ENCODE data around the gene TRIM10.

TRIM10 gene

DNA sequence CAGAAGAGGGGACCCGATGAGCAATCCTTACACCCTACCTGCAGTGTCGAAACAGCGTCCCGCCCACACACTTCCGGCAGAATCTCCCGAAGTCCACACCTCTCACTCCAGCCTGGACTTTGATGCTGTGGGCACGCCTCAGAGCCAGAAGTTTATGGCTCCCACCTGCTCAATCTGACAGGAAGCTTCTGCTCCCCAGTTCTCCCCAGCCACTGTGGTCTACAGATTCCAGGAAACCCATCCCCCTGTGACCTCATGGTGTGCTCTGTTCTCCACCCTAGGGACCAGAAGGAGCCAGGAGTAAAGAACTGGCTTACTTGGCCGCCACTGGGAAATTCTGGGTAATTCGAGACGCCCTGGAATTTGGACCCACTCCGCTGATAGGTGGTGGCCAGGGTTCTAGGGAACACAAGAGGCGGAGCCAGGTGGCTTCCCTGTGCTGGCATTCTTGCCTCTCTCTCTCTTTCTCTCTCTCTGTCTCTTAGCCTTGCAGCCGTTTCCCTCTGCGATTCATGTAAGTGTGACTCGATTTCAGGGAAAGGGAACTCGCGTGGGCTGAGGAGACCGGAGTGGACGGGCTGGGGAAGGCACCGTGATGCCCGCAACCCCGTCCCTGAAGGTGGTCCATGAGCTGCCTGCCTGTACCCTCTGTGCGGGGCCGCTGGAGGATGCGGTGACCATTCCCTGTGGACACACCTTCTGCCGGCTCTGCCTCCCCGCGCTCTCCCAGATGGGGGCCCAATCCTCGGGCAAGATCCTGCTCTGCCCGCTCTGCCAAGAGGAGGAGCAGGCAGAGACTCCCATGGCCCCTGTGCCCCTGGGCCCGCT lies 2.3 kb upstream of the TRIM10 start, which contains the start of gene TRIM15:
TSS of gene TRIM15 (plus strand) at position 457 of the 828 bp plus-strand sequence. CDS start at position 596, 139 bp downstream.
- FAIRE-seq (no peak), DNase-seq (ENCODE audit: insufficient read length, low spot score) (no peak)
- TF ChIP-seq, protein P1, sequence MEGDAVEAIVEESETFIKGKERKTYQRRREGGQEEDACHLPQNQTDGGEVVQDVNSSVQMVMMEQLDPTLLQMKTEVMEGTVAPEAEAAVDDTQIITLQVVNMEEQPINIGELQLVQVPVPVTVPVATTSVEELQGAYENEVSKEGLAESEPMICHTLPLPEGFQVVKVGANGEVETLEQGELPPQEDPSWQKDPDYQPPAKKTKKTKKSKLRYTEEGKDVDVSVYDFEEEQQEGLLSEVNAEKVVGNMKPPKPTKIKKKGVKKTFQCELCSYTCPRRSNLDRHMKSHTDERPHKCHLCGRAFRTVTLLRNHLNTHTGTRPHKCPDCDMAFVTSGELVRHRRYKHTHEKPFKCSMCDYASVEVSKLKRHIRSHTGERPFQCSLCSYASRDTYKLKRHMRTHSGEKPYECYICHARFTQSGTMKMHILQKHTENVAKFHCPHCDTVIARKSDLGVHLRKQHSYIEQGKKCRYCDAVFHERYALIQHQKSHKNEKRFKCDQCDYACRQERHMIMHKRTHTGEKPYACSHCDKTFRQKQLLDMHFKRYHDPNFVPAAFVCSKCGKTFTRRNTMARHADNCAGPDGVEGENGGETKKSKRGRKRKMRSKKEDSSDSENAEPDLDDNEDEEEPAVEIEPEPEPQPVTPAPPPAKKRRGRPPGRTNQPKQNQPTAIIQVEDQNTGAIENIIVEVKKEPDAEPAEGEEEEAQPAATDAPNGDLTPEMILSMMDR (IDR thresholded peaks at IDR 0.05; ENCODE audit: insufficient read depth, missing control alignments) = no peak

DNA sequence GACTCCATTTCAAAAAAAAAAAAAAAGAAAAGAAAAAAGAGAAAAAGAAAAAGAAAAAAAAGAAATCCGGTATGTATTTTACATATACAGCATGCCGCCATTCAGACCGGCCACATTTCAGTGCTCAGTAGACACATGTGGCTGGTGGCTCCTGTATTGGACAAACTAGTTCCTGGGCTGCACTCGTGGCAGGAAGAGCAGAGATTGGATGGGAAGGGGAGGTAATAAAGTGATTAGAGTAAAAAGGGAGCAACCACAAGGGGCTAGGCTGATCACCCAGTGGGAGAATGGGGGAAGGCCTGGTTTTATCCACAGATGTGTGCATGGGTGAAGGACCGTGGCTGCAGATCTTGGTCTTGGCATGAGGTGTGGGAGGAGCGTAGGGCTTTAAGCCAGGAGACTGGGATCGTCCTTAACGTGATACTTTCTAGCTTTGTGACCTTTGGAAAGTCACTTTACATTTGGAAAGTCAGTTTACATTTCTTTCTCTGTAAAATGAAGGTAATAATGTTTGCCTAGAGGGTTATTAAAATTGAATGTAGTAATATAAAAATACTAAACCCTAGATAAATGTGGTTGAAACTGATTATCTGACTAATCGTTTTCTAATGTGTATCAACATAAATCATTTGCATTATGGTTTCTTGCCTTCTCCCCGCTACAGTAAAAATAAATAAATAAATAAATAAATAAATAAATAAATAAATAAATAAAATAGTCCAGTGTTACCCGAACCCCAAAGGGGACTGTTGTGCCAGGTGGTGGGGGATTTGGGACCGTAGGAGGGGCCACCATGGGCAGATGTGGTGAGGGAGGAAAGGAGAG lies 1.5 kb upstream of the TRIM10 start:
- FAIRE-seq (no peak), DNase-seq (ENCODE audit: insufficient read length, low spot score) (no peak)
- TF ChIP-seq, protein P1 (IDR thresholded peaks at IDR 0.05; ENCODE audit: insufficient read depth, missing control alignments) = no peak

DNA sequence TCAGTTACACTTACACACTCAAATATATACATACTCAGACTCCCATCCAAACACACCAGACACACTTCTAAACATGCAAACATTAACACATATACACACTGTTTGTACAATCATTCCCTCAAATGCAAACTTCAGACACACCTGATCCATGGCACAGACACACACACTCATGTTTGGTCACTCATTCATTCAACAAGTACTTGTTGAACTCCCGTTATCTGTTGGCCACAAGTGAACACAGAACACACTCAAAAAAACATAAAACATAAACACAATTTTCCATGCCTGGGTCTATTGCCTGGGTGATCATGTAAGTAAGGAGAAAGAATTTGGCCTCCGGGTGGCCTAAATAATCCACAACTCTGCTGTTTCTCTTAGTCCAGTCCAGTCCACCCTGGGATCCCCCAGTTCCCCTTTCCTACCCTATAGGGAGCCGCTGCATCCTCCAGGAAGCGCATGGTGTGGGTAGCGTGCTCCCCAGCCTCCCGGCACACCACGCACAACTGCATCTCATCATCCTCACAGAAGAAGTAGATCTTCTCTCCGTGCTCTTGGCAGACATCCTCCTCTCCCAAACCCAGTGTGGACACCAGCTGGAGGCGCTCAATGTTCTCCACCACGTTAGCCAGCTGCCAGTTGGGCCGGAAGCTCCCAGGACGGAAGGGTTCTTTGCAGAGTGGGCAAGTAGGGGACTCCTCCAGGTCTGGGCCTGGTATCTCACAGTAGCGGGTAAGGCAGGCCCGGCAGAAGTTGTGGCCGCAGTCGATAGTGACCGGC lies 815 bp downstream of the TRIM10 start:
- no peak for FAIRE-seq
- no peak for DNase-seq (ENCODE audit: insufficient read length, low spot score)
- TF ChIP-seq, protein P1 (IDR thresholded peaks at IDR 0.05; ENCODE audit: insufficient read depth, missing control alignments) = no peak

DNA sequence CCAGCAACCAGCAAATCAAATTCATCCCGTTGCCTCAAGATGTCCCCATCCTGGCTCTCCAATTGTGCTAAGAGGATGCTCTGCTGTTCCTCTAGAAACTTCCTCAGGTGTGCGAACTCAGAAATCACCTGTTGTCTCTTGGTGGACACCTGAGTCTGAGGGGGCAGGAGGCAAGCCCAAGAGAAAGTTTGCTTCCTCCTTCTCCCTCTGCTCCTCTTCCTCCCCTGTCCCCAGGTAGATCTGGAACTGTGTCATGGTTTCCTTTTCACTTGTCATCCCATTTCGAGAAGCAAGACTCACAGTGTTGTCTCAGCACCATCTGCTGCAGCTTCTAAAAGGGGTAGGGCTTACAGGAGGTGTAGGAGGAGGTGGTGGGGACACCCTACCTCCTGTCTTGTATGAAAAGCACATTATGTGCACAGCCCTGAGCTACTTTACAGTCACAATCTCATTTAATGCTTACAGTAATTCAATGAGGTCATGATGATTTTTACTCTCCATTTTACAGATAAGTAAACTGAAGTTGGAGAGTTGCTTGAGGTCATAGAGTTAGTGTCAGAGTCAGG lies 2.5 kb downstream of the TRIM10 start:
- FAIRE-seq = no peak
- TF ChIP-seq, protein P1 (IDR thresholded peaks at IDR 0.05; ENCODE audit: insufficient read depth, missing control alignments) = no peak
- no peak for DNase-seq (ENCODE audit: insufficient read length, low spot score)

DNA sequence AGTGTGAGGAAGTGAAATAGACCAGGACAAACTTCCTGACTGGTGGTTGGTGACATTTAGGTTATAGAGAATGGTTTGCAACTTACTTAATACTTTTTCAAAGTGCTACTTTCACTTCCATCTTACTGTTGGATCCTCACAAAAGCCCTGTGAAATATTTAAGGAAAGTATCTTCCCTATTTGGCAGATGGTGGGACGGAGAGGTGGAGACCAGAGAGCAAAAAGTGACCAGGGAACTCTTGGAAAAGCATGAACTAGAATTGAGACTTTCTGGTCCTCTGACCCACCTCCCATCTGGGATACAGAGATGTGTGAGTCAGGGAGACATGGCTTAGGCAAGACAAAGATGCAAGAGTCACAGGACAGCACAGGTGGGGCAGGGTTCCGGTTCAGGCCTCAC lies 3.0 kb downstream of the TRIM10 start:
- FAIRE-seq = no peak
- TF ChIP-seq, protein P1 (IDR thresholded peaks at IDR 0.05; ENCODE audit: insufficient read depth, missing control alignments) = no peak
- no peak for DNase-seq (ENCODE audit: insufficient read length, low spot score)

DNA sequence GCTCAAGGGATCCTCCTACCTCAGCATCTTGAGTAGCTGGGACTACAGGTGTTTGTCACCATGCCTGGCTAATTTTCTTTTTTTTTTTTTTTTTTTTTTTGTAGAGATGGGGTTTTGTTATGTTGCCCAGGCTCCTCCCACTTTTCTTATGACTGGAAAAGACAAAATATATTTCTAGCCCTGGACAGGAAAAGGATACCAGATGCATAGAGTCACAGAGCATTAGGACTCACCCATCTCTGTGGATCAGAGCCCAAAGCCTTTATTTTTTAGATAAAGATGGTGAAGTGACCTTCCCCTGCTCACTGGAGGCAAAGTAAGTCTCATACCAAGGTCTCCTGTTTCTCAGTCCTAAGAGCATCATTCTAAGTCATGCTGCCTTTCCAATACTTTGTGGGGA lies 3.4 kb downstream of the TRIM10 start:
- FAIRE-seq (no peak), DNase-seq (ENCODE audit: insufficient read length, low spot score) (no peak)
- TF ChIP-seq, protein P1 (IDR thresholded peaks at IDR 0.05; ENCODE audit: insufficient read depth, missing control alignments) = no peak

Data from D721Med (cell line).